GM19099 (cell line): Measurements from ENCODE around the gene SIAH3.

Source experiments
- POLR2A ChIP-seq: IDR thresholded peaks from 3 replicates; pipeline ENCODE4 v1.6.1; 2011; ENCODE audit warnings: low read depth; ENCODE audit not compliant: insufficient read length; ENCODE audit errors: extremely low read depth

SIAH3 gene

DNA sequence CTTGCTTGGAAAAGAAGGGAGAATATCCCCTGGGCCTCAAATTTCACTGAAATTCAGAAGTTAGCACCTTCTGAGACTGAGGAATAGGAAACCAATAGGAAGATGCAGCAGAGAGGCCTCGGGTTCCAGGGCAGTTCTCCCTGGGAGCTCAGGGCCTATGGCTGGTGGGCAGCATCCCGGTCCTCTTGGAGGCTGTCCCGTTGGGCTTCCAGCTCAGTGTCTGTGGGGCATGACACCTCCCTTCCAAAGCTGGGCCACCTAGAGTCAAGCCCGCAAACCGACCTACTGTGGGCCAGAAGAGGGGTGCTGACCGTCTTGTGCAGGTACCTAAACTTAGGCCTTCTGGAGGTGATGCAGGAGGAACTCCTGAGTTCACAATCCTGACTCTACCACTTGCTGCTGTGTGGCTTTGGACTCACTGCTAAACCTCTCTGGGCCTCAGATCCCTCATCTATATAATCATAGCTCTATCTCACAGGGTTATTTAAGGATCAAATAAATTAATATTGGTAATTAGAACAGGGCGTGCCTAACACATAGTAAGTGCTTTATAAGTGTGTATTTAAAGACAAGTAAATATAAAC is 17.1 kb downstream of the SIAH3 start:
- TF ChIP-seq POLR2A: no peak

DNA sequence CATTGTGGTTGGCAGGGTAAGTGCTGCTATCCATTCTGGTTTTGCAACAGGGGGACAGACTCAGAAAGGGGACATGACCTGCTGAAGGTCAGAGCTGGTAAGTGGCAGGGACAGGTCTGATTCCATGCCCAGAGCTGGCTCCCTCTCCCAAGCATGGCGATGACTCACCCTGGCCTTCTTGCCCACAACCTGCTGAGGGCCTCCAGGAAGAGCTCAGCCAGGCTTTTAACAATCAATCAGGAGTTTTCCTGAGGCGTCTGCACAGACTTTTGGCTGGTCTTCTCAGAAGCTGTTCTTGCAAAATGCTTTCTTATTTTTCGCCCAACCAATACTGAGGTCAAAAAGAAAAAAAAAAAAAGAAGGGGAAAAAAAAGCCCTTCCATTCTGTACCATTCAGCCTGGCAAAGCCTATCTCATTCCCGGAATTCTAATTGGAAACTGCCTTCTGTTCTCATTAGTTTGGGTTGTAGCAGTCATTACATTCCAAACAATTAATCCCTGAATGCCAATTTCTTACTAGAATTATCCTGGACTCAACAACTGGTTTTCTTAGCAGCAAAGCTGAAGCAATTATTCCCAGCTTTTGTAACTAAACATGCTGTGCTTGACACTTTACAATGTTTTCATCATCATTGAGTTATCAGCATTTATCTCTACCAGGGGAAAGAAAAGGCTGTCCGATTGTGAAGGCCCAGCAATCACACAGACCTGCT is 17.7 kb downstream of the SIAH3 start:
- TF ChIP-seq POLR2A: no peak

DNA sequence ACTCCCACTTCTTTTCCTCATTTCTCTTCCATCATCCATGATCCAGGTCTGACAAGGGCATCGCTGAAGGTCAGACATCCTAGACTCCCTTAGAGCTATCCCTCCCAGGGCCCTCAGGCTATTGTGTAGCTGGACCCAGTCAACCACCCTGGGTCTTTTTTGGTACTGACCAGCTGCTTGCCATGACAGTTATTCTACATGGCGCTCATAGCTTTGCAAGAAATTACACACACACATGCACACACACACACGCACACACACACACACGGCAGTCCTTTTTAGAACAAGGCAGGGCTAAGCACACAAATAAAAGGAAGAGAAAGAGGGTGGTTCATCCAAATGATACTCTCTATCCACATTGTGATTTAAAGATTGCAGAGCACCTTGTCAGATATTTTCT is 18.3 kb downstream of the SIAH3 start:
- TF ChIP-seq POLR2A: no peak

DNA sequence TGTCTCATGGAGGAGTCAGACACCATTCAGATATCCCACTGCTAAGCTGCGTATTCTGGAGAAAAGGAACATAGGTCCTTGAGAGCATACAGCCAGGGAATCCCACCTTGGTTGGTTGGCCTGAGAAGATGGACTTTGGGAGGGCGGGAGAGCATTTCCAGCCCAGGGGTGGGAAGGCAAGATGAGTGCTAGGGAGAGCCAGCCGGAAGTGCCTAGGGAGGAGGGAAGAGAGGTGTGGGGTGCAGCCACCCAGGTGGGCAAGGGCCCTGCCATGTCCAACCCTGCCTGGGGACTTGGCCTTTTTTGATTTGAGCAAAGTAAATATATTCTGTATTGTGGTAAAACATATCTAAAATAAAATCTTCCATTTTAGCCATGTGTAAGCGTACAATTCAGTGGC is 19.7 kb downstream of the SIAH3 start:
- TF ChIP-seq POLR2A: no peak

DNA sequence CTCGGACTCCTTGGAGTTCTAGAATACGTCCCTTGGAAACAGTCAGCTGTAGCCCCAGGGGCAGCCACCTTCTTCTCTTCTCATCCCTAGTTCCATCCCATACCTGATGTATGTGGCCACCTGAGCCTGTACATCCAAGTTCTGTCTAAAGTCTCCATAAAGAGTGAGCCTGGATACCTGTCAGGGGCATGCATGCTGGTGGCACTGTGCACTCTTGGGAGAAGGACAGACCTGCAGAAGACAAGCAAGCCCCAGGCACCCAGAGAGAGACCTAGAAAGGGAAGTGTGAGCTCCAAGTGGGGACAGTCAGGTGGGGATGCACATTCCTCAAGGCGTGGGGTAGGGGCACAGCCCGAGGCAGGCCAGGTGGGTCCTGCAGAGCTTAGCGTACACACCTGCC is 21.4 kb downstream of the SIAH3 start:
- no peak for TF ChIP-seq POLR2A

DNA sequence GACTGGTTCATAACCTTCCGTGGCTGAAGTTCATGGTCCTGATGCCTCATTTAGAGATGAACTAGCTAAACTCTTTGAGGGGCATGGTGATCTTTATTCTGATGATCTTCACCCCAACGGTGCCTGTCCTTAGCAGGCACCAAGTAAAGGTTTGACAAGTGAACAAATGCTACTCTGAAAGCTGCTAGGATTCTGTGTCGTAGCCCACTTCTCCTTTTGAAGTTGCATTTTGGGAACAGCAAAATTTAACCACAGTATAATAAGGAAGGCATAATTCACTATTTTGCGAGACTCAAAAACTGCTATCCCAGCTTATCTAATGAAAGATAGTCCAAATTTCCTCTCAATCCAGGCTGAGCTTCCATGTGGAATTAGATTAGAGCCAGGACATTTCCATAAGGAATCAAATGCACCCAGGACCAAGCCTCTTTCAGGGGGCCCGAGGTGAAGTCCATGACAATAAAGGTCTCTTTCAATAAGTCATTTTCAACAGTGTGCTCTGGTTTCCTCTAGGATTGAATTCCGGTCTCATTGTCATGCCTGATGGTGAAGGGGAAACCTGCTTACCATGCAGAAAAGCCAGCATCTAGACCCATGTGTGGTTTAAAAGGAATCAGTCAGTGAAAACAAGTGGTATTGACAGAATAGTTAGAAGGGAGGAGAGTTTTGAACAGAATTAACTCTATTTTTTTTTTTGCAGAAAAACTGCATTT is 23.1 kb downstream of the SIAH3 start:
- TF ChIP-seq POLR2A: no peak

DNA sequence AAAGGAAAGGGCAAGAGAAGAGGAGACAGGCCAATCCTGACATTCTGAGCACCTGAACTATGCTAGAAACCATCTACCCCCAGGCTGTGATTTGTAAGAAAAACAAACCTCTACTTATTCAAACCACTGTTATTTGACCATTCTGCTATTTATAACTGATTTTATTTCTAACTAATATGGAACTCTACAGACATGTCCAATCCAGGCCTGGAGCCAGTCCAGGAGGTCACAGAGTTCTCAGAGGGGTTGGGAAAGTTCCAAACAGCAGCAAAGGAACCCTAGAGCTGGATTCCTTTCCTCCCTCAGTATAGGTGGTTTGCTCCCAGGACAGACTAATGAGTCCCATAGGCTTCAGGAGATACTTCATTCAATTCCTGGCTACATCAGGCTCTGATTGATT is 24.2 kb downstream of the SIAH3 start:
- TF ChIP-seq POLR2A: no peak

DNA sequence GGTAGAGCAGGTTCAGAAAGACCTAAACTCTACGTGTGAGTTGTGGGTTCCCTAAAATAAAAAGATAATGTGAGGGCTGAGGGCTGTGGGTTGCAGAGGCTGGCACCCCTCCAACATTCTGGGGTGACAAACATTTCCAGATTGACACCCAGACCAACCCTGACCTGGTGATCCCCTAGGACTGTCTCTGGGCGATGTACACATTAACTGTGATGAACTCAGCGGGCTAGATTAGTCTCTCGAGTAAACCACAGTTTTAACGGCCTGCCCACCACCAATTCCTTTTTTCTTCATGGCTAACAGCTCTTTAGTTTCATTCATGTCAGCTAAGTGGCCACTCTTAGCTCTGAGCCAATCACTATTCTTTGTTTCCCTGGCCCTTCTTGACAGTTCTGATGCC is 24.8 kb downstream of the SIAH3 start:
- no peak for TF ChIP-seq POLR2A

DNA sequence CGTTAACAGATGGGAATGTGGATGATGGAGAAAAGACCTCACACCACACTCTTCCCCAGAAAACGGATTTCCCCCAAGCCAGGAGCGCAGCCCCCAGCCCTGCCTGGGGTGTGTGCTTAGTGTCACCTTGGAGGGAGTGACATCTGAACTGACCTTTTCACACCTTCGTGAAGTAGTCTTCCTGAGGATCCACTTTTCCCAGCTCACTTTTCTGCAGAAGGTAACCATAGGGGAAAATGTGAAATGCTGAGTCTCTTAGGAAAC is 26.2 kb downstream of the SIAH3 start:
- TF ChIP-seq POLR2A: no peak

DNA sequence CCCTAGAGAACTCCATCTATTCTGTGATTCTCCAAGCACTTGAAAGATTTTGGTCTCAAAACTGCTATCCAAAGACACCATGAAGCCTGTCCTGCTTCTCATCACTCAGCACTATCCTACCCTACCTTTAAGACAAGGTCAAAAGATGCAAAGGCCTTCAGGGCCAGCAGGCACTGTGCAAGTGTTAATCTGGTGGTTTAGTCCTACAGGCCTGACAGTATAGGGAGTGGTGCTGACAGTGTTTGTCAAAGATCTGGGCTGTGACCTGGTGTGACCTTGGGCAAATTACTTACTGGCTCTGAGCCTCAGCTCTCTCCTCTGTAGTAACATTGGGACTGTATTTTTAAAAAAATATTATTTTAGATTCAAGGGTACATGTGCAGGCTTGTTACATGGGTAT is 28.0 kb downstream of the SIAH3 start:
- TF ChIP-seq POLR2A: no peak

DNA sequence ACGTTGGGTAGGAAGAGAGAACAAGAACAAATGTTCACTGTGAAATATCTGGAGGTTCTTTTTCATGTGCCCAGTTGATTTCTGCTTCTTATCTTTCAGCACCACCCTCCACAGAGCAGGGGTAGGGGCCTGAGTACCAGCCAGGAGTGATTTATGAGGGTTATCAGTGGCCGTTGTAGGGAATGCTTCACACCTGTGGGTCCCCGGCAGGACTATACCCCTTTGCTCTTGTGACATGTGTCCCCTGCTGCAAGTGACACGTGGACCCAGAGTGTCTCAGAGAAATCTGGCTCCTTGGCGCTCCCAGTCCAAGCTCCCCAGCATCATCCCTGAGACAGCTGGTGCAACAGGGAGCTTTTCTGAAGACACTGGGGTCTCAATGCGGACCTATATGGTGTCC is 29.7 kb downstream of the SIAH3 start:
- no peak for TF ChIP-seq POLR2A

DNA sequence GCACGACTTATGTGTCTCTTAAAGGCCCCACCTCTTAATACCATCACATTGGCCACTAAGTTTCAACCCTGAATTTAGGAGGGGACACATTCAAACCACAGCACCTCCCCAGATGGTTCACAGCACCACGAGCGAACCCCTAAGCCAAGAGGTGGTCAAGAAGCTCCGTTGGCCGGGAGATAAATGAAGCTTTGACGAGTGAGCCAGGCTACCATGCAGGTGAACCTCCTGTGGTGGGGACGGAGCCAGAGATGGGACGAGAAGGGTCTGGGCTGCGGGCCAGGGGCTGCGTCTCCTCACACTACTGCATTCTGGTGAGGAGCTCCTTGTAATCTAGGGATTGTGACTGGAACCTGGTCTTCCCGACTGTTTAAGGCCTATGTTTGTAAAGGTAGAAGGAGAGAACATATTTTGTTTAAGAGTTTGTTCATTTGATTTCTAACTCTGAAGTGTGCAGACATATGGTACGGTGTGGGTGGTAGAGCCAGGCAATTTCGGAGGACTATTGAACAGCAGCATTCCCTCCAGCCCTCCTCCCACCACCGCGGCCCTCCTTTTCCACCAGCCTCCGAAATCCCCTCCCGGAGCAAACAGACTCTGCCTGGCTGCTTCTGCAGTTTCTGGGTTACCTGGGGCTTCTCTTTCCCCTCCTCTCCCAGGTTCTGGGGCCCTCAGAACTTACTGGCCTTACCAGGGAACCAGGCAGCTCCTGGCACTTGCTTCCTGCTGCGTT is 31.3 kb downstream of the SIAH3 start:
- no peak for TF ChIP-seq POLR2A

DNA sequence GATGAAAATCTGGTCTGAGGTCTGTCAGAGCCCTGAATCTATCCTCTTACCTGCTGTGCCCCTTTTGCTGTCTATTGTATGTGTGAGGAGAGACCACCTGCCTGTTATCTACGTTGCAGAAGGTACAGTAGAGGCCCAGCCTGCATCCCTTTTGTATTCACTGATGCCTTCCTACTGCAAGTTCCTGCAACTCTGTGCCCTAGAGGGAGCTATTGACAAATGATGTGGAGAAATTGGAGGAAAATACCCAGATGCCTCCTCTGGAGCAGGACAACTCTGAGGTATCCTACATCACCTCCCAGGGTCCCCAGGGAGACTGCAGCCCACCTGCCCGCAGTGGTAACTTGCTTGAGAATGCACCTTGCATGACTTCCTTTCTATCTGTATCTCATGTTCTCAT is 33.7 kb downstream of the SIAH3 start:
- TF ChIP-seq POLR2A: no peak

DNA sequence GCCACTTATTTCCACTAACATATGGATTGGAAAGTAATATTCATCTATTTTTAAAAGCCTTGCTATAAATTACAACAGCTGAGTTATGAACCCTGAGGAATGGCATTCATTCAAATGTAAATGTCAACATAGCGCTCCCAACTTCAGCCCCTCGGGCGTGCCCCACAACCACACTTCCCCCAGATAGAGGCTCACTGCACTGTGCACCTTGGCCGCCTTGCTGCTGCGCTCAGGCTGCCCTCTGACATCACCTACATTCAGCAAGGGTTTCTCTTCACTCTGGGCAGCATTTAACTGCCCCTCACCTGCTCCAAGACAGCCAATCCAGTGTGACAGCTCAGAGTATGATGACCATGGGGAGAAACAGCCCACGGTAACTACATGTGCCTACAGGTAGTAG is 35.1 kb downstream of the SIAH3 start:
- TF ChIP-seq POLR2A: no peak

DNA sequence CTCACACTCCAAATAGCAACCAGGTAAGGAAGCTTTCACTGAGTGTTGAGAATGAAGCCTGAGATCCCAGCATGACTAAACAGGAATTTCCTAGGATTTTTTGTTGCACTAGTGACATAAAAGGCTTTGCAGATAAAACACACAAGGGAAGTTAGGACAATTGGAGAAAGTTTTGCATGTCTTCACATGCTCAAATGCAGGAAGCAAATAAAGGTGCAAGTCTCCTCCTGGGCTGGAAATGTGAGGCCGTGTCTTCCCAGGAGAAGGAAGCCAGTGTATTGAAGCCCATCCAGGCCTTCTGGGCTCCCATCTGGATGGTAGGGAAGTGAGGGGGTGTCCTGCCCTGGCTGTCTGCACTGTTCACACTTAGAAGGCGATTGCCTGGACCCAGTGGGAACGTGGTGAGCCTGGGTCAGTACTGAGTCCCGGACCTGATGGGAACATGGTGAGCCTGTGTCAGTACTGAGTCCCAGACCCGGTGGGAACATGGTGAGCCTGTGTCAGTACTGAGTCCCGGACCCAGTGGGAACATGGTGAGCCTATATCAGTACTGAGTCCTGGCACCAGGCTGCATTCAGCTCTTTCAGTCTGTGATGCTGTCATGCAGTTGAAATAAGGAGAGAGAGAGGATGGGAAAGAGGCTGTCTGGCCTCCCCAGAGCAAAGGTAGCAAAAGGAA is 38.7 kb downstream of the SIAH3 start:
- TF ChIP-seq POLR2A: no peak

DNA sequence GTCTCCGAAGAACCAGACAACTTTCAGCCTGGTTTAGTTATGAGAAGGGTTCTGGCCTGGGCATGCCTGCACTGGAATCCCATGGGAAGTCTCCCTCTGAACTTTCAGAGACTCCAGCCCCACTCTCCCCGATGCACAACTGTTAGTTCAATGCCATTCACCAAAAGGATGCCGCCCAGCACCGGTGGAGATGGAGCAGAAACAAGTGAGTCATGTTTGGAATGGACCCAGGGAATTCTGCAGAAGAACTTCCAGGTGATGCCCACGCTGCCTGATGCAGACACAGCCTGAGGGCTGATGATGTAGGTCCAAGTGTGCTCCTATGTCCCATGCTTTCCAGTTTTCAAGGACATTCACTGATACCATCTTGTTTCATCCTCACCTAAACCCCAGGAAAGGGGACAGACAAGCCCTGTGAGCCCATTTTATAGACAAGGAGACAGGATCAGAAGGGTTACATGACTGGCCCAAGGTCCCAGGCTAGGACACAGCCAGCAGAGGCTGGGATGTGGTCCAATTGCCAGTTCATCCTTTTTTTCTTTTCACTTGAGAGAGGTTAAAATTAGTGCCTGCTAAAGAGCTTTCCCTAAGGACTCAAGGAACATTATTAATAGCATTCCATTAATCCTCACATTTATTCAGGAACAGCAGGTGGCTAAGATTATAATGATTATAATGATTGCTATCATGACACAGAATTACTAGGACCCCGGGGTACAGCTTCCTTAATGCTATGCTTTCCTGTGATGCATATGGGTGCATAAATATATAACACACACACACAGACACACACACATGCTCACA is 39.5 kb downstream of the SIAH3 start:
- TF ChIP-seq POLR2A: no peak
